IgD-negative memory B cell (primary cell): ENCODE results near the gene EMC10. TPM values are rescaled to one million over a fixed set of nuclear protein-coding genes. Genes with fewer than 3 reads are reported as not detected.
"Not testable (repeated sequence)": the region's sequence is repeated elsewhere in the genome, so short reads cannot be mapped to it uniquely, and the experiment has no call there.

Source experiments
- H3K27ac Mint-ChIP-seq, 3 donors: one replicate each; pipeline ENCODE4 v1.8.0; 2020 to 2022; ENCODE audit warnings: mild to moderate bottlenecking in 3 of 3, mixed read lengths in 3 of 3, moderate library complexity in 1 of 3
- H3K27me3 Mint-ChIP-seq: one replicate; pipeline ENCODE4 v1.8.0; 2021; ENCODE audit warnings: mixed read lengths
- H3K36me3 Mint-ChIP-seq: one replicate; pipeline ENCODE4 v1.8.0; 2020; ENCODE audit warnings: mild to moderate bottlenecking, mixed read lengths
- H3K4me1 Mint-ChIP-seq, 3 donors: one replicate each; pipeline ENCODE4 v1.8.0; 2020 to 2022; ENCODE audit warnings: mixed read lengths in 3 of 3, mild to moderate bottlenecking in 1 of 3
- H3K4me3 Mint-ChIP-seq, 4 donors: one replicate each; pipeline ENCODE4 v1.8.0; 2020 to 2022; ENCODE audit warnings: mild to moderate bottlenecking in 4 of 4, mixed read lengths in 4 of 4, moderate library complexity in 3 of 4
- H3K9me3 Mint-ChIP-seq, 3 donors: one replicate each; pipeline ENCODE4 v1.8.0; 2020 to 2021; ENCODE audit warnings: mixed read lengths in 3 of 3, mild to moderate bottlenecking in 1 of 3
- polyA plus RNA-seq: library from polyadenylated mRNA; unstranded; fragments of 300-500 nt; fragmentation: Illumina TruSeq; gene quantifications from one replicate; pipeline ENCODE4 v1.2.3, GENCODE V29; 2021

EMC10 gene
- polyA plus RNA-seq, 1 donor from 2014 or later, result 8.7 TPM

GRCh38 chr19:50518091-50519005, 42.0 kb downstream of the EMC10 start:
- Mint-ChIP-seq H3K36me3 (no peaks in the 10 kb centered on the region), H3K9me3 (no peaks in the 10 kb centered on the region), H3K27ac (no peak overlapping the region), H3K4me3 (peak overlapping the region in 1 of 4 donors; percentile 45), H3K4me1 (no peaks in the 10 kb centered on the region), H3K27me3 (peaks cover 9% of the 10 kb centered on the region)

- Mint-ChIP-seq H3K4me3 (no peak overlapping the region), H3K9me3 (no peaks in the 10 kb centered on the region), H3K4me1 (no peaks in the 10 kb centered on the region), H3K36me3 (no peaks in the 10 kb centered on the region), H3K27ac (no peak overlapping the region), H3K27me3 (peaks cover 9% of the 10 kb centered on the region)
Observed at GRCh38 chr19:50519006-50519575, 42.8 kb downstream of the EMC10 start.

GRCh38 chr19:50520822-50521465, 44.6 kb downstream of the EMC10 start:
- H3K9me3 Mint-ChIP-seq, result no peaks in the 10 kb centered on the region
- H3K4me1 Mint-ChIP-seq, result no peaks in the 10 kb centered on the region
- no peak overlapping the region for H3K27ac Mint-ChIP-seq
- H3K36me3 Mint-ChIP-seq, result no peaks in the 10 kb centered on the region
- H3K27me3 Mint-ChIP-seq, result peaks cover 2% of the 10 kb centered on the region
- H3K4me3 Mint-ChIP-seq, result no peak overlapping the region

- H3K27me3 Mint-ChIP-seq, result peaks cover 2% of the 10 kb centered on the region
- H3K36me3 Mint-ChIP-seq, result no peaks in the 10 kb centered on the region
- no peak overlapping the region for H3K27ac Mint-ChIP-seq
- H3K4me1 Mint-ChIP-seq, result no peaks in the 10 kb centered on the region
- no peaks in the 10 kb centered on the region for H3K9me3 Mint-ChIP-seq
- no peak overlapping the region for H3K4me3 Mint-ChIP-seq
Observed at GRCh38 chr19:50522881-50523280, 46.6 kb downstream of the EMC10 start.

GRCh38 chr19:50528052-50528451, 51.7 kb downstream of the EMC10 start:
- not testable (repeated sequence) for H3K4me1 Mint-ChIP-seq, H3K4me3 Mint-ChIP-seq, H3K9me3 Mint-ChIP-seq, H3K27ac Mint-ChIP-seq, H3K36me3 Mint-ChIP-seq
- peaks cover 10% of the 10 kb centered on the region for H3K27me3 Mint-ChIP-seq

GRCh38 chr19:50531171-50531612, 54.9 kb downstream of the EMC10 start:
- no peaks in the 10 kb centered on the region for H3K4me1 Mint-ChIP-seq
- H3K4me3 Mint-ChIP-seq, result peak overlapping the region in 1 of 4 donors; percentile 41
- no peak overlapping the region for H3K27ac Mint-ChIP-seq
- peaks cover 13 to 20% (median 14%) of the 10 kb centered on the region in 3 donors for H3K9me3 Mint-ChIP-seq
- H3K36me3 Mint-ChIP-seq, result no peaks in the 10 kb centered on the region
- H3K27me3 Mint-ChIP-seq, result peaks cover 9% of the 10 kb centered on the region

GRCh38 chr19:50532952-50533351, 56.6 kb downstream of the EMC10 start:
- Mint-ChIP-seq H3K27me3 (peaks cover 17% of the 10 kb centered on the region), H3K27ac (no peak overlapping the region), H3K36me3 (no peaks in the 10 kb centered on the region), H3K4me1 (peaks cover 0 to 2% (median 1%) of the 10 kb centered on the region in 3 donors), H3K4me3 (no peak overlapping the region), H3K9me3 (peaks cover 13 to 20% (median 14%) of the 10 kb centered on the region in 3 donors)

- Mint-ChIP-seq H3K27ac (no peak overlapping the region), H3K4me3 (no peak overlapping the region), H3K4me1 (peaks cover 0 to 2% (median 1%) of the 10 kb centered on the region in 3 donors), H3K36me3 (no peaks in the 10 kb centered on the region), H3K27me3 (peaks cover 20% of the 10 kb centered on the region), H3K9me3 (peaks cover 13 to 20% (median 14%) of the 10 kb centered on the region in 3 donors)
Observed at GRCh38 chr19:50534478-50534877, 58.2 kb downstream of the EMC10 start.

- H3K36me3 Mint-ChIP-seq, result no peaks in the 10 kb centered on the region
Observed at GRCh38 chr19:50535672-50536187, 59.4 kb downstream of the EMC10 start.

GRCh38 chr19:50536662-50537305, 60.5 kb downstream of the EMC10 start:
- no peaks in the 10 kb centered on the region for H3K36me3 Mint-ChIP-seq
- peak overlapping the region in 1 of 3 donors; percentile 54 for H3K27ac Mint-ChIP-seq
- H3K9me3 Mint-ChIP-seq, result peaks cover 13 to 20% (median 14%) of the 10 kb centered on the region in 3 donors
- H3K4me3 Mint-ChIP-seq, result no peak overlapping the region
- H3K27me3 Mint-ChIP-seq, result peaks cover 17% of the 10 kb centered on the region
- H3K4me1 Mint-ChIP-seq, result peaks cover 0 to 2% (median 1%) of the 10 kb centered on the region in 3 donors

More at GRCh38 chr19:50535672-50536187, 59.4 kb downstream of the EMC10 start:
- peaks cover 0 to 2% (median 1%) of the 10 kb centered on the region in 3 donors for H3K4me1 Mint-ChIP-seq
- peaks cover 13 to 20% (median 14%) of the 10 kb centered on the region in 3 donors for H3K9me3 Mint-ChIP-seq
- no peak overlapping the region for H3K4me3 Mint-ChIP-seq
- no peak overlapping the region for H3K27ac Mint-ChIP-seq
- H3K27me3 Mint-ChIP-seq, result peaks cover 20% of the 10 kb centered on the region

GRCh38 chr19:50537306-50537685, 61.0 kb downstream of the EMC10 start:
- Mint-ChIP-seq H3K27ac (no peak overlapping the region), H3K4me3 (peak overlapping the region in 1 of 4 donors; percentile 77), H3K4me1 (peaks cover 0 to 2% (median 1%) of the 10 kb centered on the region in 3 donors), H3K9me3 (peaks cover 11 to 18% (median 12%) of the 10 kb centered on the region in 3 donors), H3K27me3 (peaks cover 15% of the 10 kb centered on the region), H3K36me3 (no peaks in the 10 kb centered on the region)

- H3K36me3 Mint-ChIP-seq, result no peaks in the 10 kb centered on the region
- H3K9me3 Mint-ChIP-seq, result peaks cover 7 to 13% (median 7%) of the 10 kb centered on the region in 3 donors
- H3K4me1 Mint-ChIP-seq, result peaks cover 0 to 3% (median 1%) of the 10 kb centered on the region in 3 donors
- peak overlapping the region in 1 of 4 donors; percentile 77 for H3K4me3 Mint-ChIP-seq
- H3K27me3 Mint-ChIP-seq, result peaks cover 11% of the 10 kb centered on the region
- H3K27ac Mint-ChIP-seq, result no peak overlapping the region
Observed at GRCh38 chr19:50537769-50538230, 61.5 kb downstream of the EMC10 start.
